K562 (cell line): ENCODE data around the gene NT5E. TPM values are rescaled to one million over a fixed set of nuclear protein-coding genes. Genes with fewer than 3 reads are reported as not detected.

Experiments used
- ATAC-seq: fragments of 200-7000 bp; cut with Tn5 transposase; 3 replicates; pipeline ENCODE4 v1.9.1; 2020; ENCODE audit warnings: moderate library complexity
- BruUV-seq: library from RNA; stranded (reverse); fragments of 400-500 nt; replicated peaks from 2 replicates; lab custom pipeline; 2021; lab: Mats Ljungman, UMichigan
- CTCF ChIA-PET: fragments of 300-600 bp; formaldehyde crosslinking; extraction: SDS; loops from one replicate; lab custom pipeline; 2021; ENCODE audit warnings: low intra/inter-chr PET ratio; lab: Yijun Ruan, JAX
- POLR2A ChIA-PET: fragments of 300-600, 350-650 bp; sonication (Branson Sonifier 250); formaldehyde crosslinking; extraction: SDS; loops from one replicate; lab custom pipeline; 2021; ENCODE audit warnings: antibody characterized with exemption, inconsistent platforms; lab: Yijun Ruan, JAX
- DNase-seq, 4 experiments: peaks; one replicate each; pipeline versions ENCODE4 v3.0.0 to v3.0.0-alpha.2; 2011 to 2018; ENCODE audit warnings: low spot score in 3 of 4, mixed read lengths in 3 of 4; ENCODE audit errors: extremely low read depth in 1 of 4
- FAIRE-seq: peaks from 2 replicates; lab custom pipeline; 2011; peaks lifted over from hg19 to GRCh38; lab: Jason Lieb, UNC
- H2AFZ ChIP-seq: 2 replicates; pipeline ENCODE4 v1.6.0; 2011; ENCODE audit warnings: low read depth, low read length, control low read depth, inconsistent platforms
- H3K27ac ChIP-seq: fragments of 200-600 bp; 3 replicates; pipeline ENCODE4 v1.8.0; 2011; ENCODE audit warnings: low read depth, mild to moderate bottlenecking, control low read depth, inconsistent platforms, low read length, moderate library complexity, mixed read lengths; ENCODE audit errors: extremely low read depth
- H3K27me3 ChIP-seq, 2 experiments: fragments of 300-600 bp in 1 of 2; 2 replicates in 1 of 2; 3 replicates in 1 of 2; pipeline versions ENCODE4 v1.6.0 to v1.8.0; 2011; ENCODE audit warnings: inconsistent platforms in 2 of 2, low read length in 2 of 2, mild to moderate bottlenecking in 1 of 2, mixed read lengths in 1 of 2, moderate library complexity in 1 of 2; ENCODE audit not compliant: control insufficient read depth in 2 of 2, insufficient read depth in 2 of 2
- H3K36me3 ChIP-seq: fragments of 300-600 bp; 3 replicates; pipeline ENCODE4 v1.8.0; 2011; ENCODE audit warnings: mild to moderate bottlenecking, low read length, inconsistent platforms; ENCODE audit not compliant: control insufficient read depth, insufficient read depth
- H3K4me1 ChIP-seq, 2 experiments: fragments of 200-600 bp in 1 of 2; replicated peaks in 1 of 2; 2 replicates in 1 of 2; 3 replicates in 1 of 2; pipeline versions ENCODE4 v1.5.1 to v1.8.0; 2011; ENCODE audit warnings: inconsistent platforms in 2 of 2, low read length in 2 of 2, mild to moderate bottlenecking in 1 of 2, mixed read lengths in 1 of 2, moderate library complexity in 1 of 2; ENCODE audit not compliant: control insufficient read depth in 2 of 2, insufficient read depth in 2 of 2
- H3K4me2 ChIP-seq: 2 replicates; pipeline ENCODE4 v1.6.1; 2011; ENCODE audit warnings: low read length, control low read depth, inconsistent platforms, mixed read lengths; ENCODE audit not compliant: insufficient read depth
- H3K4me3 ChIP-seq: fragments of 200-600 bp; sonication (generic), shearing (Covaris generic); 2 replicates; pipeline ENCODE4 v1.5.1; 2016; ENCODE audit warnings: control low read depth, inconsistent platforms
- H3K79me2 ChIP-seq: fragments of 200-600 bp; 3 replicates; pipeline ENCODE4 v1.8.0; 2011; ENCODE audit warnings: low read length, inconsistent platforms; ENCODE audit not compliant: control insufficient read depth, insufficient read depth
- H3K9ac ChIP-seq, 2 experiments: 2 replicates each; pipeline versions ENCODE4 v1.6.0 to v1.6.1; 2011; ENCODE audit warnings: low read depth in 2 of 2, low read length in 2 of 2, control low read depth in 1 of 2, inconsistent platforms in 1 of 2, mild to moderate bottlenecking in 1 of 2, mixed read lengths in 1 of 2; ENCODE audit not compliant: insufficient read depth in 1 of 2
- H3K9me1 ChIP-seq: one replicate; pipeline ENCODE4 v1.6.0; 2011; ENCODE audit warnings: inconsistent platforms, mild to moderate bottlenecking, low read length, moderate library complexity; ENCODE audit not compliant: control insufficient read depth, insufficient read depth
- H3K9me3 ChIP-seq: replicated peaks from 2 replicates; pipeline ENCODE4 v1.5.1; 2011; ENCODE audit warnings: low read depth, low read length, inconsistent platforms; ENCODE audit not compliant: control insufficient read depth, insufficient read depth
- H4K20me1 ChIP-seq: replicated peaks from 2 replicates; pipeline ENCODE4 v1.6.1; 2011; ENCODE audit warnings: low read length, inconsistent platforms, mixed read lengths; ENCODE audit not compliant: control insufficient read depth, insufficient read depth
- CHAMP1 ChIP-seq: fragments of 450-650 bp; IDR thresholded peaks from 2 replicates; pipeline ENCODE4 v1.6.1; 2016; ENCODE audit warnings: mild to moderate bottlenecking
- CREB3L1 ChIP-seq: fragments of 450-650 bp; IDR thresholded peaks from 2 replicates; pipeline ENCODE4 v1.6.1; 2014; ENCODE audit warnings: low read depth, mild to moderate bottlenecking, moderate library complexity, borderline replicate concordance
- ETV5 ChIP-seq: sonication (generic); formaldehyde crosslinking; IDR thresholded peaks from 2 replicates; pipeline ENCODE4 v1.4.0; 2020; ENCODE audit warnings: low read depth, mild to moderate bottlenecking, missing genetic modification reagents
- MAFF ChIP-seq: IDR thresholded peaks from 2 replicates; pipeline ENCODE4 v1.6.1; 2012; ENCODE audit warnings: low read length, improper control_type of control experiment
- PTBP1 ChIP-seq: fragments of 200-400 bp; formaldehyde crosslinking; IDR thresholded peaks from 2 replicates; pipeline ENCODE4 v1.6.1; 2017; ENCODE audit warnings: low read depth, low read length
- PYGO2 ChIP-seq: fragments of 450-650 bp; IDR thresholded peaks from 2 replicates; pipeline ENCODE4 v1.6.1; 2016; ENCODE audit warnings: mild to moderate bottlenecking, missing genetic modification characterization, moderate library complexity, missing compliant biosample characterization
- SNAPC5 ChIP-seq: fragments of 250-450 bp; sonication (Bioruptor Pico); IDR thresholded peaks from 2 replicates; pipeline ENCODE4 v1.8.0; 2021; ENCODE audit warnings: moderate library complexity, mild to moderate bottlenecking, inconsistent platforms
- TBP ChIP-seq: optimal IDR thresholded peaks from 2 replicates; pipeline ENCODE3; 2011; ENCODE audit warnings: low read depth, low read length, improper control_type of control experiment
- ZNF347 ChIP-seq: fragments of 450-650 bp; formaldehyde crosslinking; IDR thresholded peaks from 2 replicates; pipeline ENCODE4 v1.4.0; 2020; ENCODE audit warnings: low read depth, mild to moderate bottlenecking, moderate library complexity
- WGBS: fragments of 100-300 bp; shearing (Covaris generic); methylation state at CpG from one replicate; pipeline ENCODE4 v1.1.6; 2016; ENCODE audit warnings: low coverage, mixed read lengths; ENCODE audit not compliant: insufficient coverage; ENCODE audit errors: missing lambda C conversion rate; 5-methylcytosine and 5-hydroxymethylcytosine counted together
- in situ Hi-C: fragments of 300-500 bp; cut with MboI; formaldehyde crosslinking; loops from 4 replicates; pipeline ENCODE4 v1.15.0; 2018; ENCODE audit warnings: inconsistent platforms, mixed read lengths
- intact Hi-C: fragments of 100-400 bp; cut with micrococcal nuclease; formaldehyde crosslinking; loops from 2 replicates; pipeline ENCODE4 v1.14.2; 2022
- polyA plus RNA-seq, 8 experiments: library from polyadenylated mRNA; depleted of rRNA in 4 of 8; stranded (reverse) in 5 of 8; unstranded in 3 of 8; fragments of >200 nt; fragmentation: Nextera tagmentation in 2 of 8; fragmentation: Illumina TruSeq in 1 of 8; extraction: Ambion mirVana in 2 of 8; extraction: Trizol in 1 of 8; gene quantifications; 2 replicates each; pipeline versions ENCODE4 v1.2.1 to v1.2.3, GENCODE V29; 2011 to 2014; ENCODE audit warnings: inconsistent platforms in 1 of 8, missing spikeins in 1 of 8
- total RNA-seq, 7 experiments: library from RNA; depleted of rRNA in 6 of 7; stranded (reverse); fragments of >200 nt in 6 of 7; fragmentation: Illumina TruSeq in 2 of 7; extraction: Trizol in 2 of 7; gene quantifications; 2 replicates each; pipeline versions ENCODE4 v1.2.1 to v1.2.3, GENCODE V29; 2011 to 2021; ENCODE audit warnings: low replicate concordance in 1 of 7
- TF ChIP-seq, protein P1 (sequence below): fragments of 150-350 bp; IDR thresholded peaks from 2 replicates; pipeline ENCODE4 v1.6.1; 2014; ENCODE audit warnings: low read depth, mild to moderate bottlenecking, low read length, borderline replicate concordance
- TF ChIP-seq, protein P2 (sequence below): fragments of 250-450 bp; sonication (Bioruptor Pico); IDR thresholded peaks from 2 replicates; pipeline ENCODE4 v1.5.0; 2021; ENCODE audit warnings: mild to moderate bottlenecking, moderate library complexity

The NT5E gene
- total and polyA plus RNA-seq, 9 of the 15 experiments (the other 6 are each of a cell fraction or from before 2014, with no cell fraction given): 0.01 to 0.13 TPM; not detected in 7

DNA sequence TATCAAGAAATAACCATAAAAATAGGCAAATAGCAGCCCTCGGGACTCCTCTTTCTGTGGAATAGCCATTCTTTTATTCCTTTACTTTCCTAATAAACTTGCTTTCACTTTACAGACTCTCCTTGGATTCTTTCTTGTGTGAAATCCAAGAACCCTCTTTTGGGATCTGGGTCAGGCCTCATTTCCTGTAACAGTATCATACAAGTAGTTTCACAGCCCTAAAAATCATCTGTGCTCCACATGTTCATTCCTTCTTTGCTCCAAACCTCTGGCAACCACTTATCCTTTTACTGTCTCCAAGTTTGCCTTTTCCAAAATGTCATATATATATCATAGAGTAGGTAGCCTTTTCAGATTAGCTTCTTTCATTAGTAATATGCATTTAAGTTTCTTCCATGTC is 13.5 kb upstream of the NT5E start:
- ChIA-PET CTCF (no interaction called here), POLR2A (no interaction called here)
- in situ Hi-C loops: no loop called here
- Histone ChIP-seq H3K4me3 (no peak overlapping the region), H3K4me2 (no peak overlapping the region), H3K9me1 (no peaks in the 10 kb centered on the region), H3K79me2 (no peaks in the 10 kb centered on the region), H3K27ac (no peak overlapping the region), H3K9ac (no peak overlapping the region), H3K27me3 (no peaks in the 10 kb centered on the region), H3K4me1 (no peaks in the 10 kb centered on the region), H3K36me3 (no peaks in the 10 kb centered on the region), H2AFZ (no peak overlapping the region), H4K20me1 (no peaks in the 10 kb centered on the region), H3K9me3 (no peaks in the 10 kb centered on the region)
- WGBS: 0% methylated on average over 1 of the region's 1 CpG
- FAIRE-seq: no peak
- no peak for TF ChIP-seq MAFF
- no peak for TF ChIP-seq SNAPC5 (CRISPR knock-in tag)
- TF ChIP-seq, protein P1, sequence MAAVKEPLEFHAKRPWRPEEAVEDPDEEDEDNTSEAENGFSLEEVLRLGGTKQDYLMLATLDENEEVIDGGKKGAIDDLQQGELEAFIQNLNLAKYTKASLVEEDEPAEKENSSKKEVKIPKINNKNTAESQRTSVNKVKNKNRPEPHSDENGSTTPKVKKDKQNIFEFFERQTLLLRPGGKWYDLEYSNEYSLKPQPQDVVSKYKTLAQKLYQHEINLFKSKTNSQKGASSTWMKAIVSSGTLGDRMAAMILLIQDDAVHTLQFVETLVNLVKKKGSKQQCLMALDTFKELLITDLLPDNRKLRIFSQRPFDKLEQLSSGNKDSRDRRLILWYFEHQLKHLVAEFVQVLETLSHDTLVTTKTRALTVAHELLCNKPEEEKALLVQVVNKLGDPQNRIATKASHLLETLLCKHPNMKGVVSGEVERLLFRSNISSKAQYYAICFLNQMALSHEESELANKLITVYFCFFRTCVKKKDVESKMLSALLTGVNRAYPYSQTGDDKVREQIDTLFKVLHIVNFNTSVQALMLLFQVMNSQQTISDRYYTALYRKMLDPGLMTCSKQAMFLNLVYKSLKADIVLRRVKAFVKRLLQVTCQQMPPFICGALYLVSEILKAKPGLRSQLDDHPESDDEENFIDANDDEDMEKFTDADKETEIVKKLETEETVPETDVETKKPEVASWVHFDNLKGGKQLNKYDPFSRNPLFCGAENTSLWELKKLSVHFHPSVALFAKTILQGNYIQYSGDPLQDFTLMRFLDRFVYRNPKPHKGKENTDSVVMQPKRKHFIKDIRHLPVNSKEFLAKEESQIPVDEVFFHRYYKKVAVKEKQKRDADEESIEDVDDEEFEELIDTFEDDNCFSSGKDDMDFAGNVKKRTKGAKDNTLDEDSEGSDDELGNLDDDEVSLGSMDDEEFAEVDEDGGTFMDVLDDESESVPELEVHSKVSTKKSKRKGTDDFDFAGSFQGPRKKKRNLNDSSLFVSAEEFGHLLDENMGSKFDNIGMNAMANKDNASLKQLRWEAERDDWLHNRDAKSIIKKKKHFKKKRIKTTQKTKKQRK: no peak
- TF ChIP-seq ZNF347 (CRISPR knock-in tag): no peak
- TF ChIP-seq PYGO2 (tag): no peak
- TF ChIP-seq PTBP1: no peak
- TF ChIP-seq, protein P2, sequence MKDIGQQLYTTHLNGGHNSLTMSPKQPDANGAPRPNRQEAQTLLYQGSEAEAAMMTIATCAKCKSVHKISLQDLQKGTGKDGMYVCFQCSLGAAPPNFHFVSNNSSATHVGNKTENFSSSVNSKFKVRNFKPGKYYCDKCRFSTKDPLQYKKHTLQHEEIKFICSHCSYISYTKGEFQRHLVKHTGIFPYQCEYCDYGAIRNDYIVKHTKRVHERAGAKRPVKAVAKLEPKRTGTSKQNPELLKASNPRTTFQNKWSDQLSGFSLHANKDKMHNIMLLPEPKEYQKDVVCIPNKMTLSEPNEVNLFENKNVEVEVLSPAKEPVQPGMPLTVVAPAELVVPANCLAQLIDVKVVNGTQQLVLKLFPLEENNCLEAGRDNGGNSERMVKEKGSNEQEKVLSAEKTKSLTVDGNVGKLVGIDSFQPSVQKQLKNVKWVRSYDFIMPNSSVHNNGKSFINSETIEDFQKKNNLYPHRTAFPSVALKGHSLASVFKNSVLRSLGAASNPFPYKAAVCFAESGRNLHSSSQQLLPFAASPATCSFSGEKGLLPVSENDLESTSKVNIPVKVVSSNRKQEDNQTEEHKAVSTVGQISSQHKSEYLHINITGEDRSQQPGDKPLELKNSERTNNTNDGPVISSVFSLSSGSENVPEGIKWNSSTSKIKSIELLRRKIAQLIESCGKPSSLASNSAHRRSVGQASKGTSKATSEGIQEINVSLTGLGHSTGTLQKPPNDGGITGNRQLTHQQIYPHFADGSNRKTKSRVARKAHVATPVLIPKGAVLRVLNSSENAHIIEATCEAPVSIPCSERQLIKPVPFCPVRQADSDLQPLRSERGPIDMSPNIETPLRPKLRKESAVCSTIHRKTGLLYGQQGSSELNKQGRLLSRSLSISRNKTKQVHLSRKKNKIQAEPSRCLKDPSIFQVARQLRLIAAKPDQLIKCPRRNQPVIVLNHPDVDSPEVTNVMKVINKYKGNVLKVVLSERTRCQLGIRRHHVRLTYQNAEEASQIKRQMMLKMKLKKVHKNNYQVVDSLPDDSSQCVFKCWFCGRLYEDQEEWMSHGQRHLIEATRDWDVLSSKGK (CRISPR knock-in tag): no peak
- TF ChIP-seq ETV5 (CRISPR knock-in tag): no peak
- no peak for TF ChIP-seq CREB3L1
- TF ChIP-seq CHAMP1: no peak
- no peak for TF ChIP-seq TBP
- no TSS peak for BruUV-seq
- ATAC-seq: no peak
- intact Hi-C loops: no loop called here
- DNase-seq: no peak
